Lower leg skin (tissue), 3 donors: ENCODE measurements around the gene HS6ST3.

ENCODE experiments used
- CTCF ChIP-seq, 3 donors: fragments of 450-650 bp; IDR thresholded peaks; one replicate each; pipeline ENCODE4 v1.5.1; 2016; ENCODE audit warnings: antibody characterized with exemption in 3 of 3, mild to moderate bottlenecking in 3 of 3, moderate library complexity in 2 of 3
- POLR2A ChIP-seq, 2 donors: fragments of 450-650 bp; IDR thresholded peaks; one replicate each; pipeline ENCODE4 v1.6.1; 2016 to 2017; ENCODE audit warnings: antibody characterized with exemption in 2 of 2, mild to moderate bottlenecking in 1 of 2, moderate library complexity in 1 of 2

GRCh38 chr13:96690998-96691397, 601.1 kb downstream of the HS6ST3 start:
- TF ChIP-seq POLR2A (IDR thresholded peaks at IDR 0.05), result no peak
- TF ChIP-seq CTCF (IDR thresholded peaks at IDR 0.05), result no peak
